BE2C (cell line): ENCODE results near the gene NACAD.

Experiments used
- DNase-seq: peaks from one replicate; pipeline ENCODE4 v3.0.0-alpha.2; 2020
- H3K27me3 ChIP-seq: fragments of 250-450 bp; sonication (Bioruptor Pico); 2 replicates; pipeline ENCODE4 v1.5.1; 2020; ENCODE audit warnings: mild to moderate bottlenecking
- H3K36me3 ChIP-seq: fragments of 250-450 bp; sonication (Bioruptor Pico); 2 replicates; pipeline ENCODE4 v1.5.1; 2020; ENCODE audit warnings: mild to moderate bottlenecking
- H3K4me1 ChIP-seq: fragments of 250-450 bp; sonication (Bioruptor Pico); 2 replicates; pipeline ENCODE4 v1.5.1; 2020
- H3K4me3 ChIP-seq: 2 replicates; pipeline ENCODE4 v1.5.1; 2011; ENCODE audit warnings: low read depth, low read length
- H3K9me3 ChIP-seq: fragments of 250-450 bp; sonication (Bioruptor Pico); 2 replicates; pipeline ENCODE4 v1.5.1; 2020
- TF ChIP-seq, protein P1 (sequence below): IDR thresholded peaks from 2 replicates; pipeline ENCODE4 v1.5.1; 2012; ENCODE audit warnings: mild to moderate bottlenecking, low read depth, low read length

NACAD gene

DNA sequence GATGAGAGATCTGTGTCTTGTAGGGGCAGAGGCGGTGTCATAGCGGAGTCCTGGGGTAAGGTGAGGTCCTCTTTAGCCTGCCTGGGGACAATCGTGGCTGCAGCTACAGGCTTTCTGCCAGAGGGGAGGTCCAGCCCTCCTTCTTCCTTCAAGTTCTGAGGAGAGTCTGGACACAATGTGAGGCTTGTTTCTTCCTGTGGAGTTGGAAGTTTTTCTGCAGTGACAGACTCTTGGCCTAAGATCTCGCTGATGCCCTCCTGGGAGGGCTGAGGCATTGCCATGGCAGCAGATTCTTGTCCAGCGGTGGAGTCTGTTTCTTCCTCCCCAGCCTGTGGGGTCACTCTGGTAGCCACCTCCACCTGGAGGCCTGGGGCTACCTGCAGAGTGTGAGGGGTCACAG is 4.4 kb downstream of the NACAD start:
- Histone ChIP-seq H3K4me1 (0 out of 2 replicates have a peak, but pooled peaks cover 2% of the 10 kb centered on the region), H3K4me3 (no peak overlapping the region), H3K36me3 (no peaks in the 10 kb centered on the region), H3K9me3 (no peaks in the 10 kb centered on the region), H3K27me3 (no peaks in the 10 kb centered on the region)
- no peak for DNase-seq
- TF ChIP-seq, protein P1, sequence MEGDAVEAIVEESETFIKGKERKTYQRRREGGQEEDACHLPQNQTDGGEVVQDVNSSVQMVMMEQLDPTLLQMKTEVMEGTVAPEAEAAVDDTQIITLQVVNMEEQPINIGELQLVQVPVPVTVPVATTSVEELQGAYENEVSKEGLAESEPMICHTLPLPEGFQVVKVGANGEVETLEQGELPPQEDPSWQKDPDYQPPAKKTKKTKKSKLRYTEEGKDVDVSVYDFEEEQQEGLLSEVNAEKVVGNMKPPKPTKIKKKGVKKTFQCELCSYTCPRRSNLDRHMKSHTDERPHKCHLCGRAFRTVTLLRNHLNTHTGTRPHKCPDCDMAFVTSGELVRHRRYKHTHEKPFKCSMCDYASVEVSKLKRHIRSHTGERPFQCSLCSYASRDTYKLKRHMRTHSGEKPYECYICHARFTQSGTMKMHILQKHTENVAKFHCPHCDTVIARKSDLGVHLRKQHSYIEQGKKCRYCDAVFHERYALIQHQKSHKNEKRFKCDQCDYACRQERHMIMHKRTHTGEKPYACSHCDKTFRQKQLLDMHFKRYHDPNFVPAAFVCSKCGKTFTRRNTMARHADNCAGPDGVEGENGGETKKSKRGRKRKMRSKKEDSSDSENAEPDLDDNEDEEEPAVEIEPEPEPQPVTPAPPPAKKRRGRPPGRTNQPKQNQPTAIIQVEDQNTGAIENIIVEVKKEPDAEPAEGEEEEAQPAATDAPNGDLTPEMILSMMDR: no peak

DNA sequence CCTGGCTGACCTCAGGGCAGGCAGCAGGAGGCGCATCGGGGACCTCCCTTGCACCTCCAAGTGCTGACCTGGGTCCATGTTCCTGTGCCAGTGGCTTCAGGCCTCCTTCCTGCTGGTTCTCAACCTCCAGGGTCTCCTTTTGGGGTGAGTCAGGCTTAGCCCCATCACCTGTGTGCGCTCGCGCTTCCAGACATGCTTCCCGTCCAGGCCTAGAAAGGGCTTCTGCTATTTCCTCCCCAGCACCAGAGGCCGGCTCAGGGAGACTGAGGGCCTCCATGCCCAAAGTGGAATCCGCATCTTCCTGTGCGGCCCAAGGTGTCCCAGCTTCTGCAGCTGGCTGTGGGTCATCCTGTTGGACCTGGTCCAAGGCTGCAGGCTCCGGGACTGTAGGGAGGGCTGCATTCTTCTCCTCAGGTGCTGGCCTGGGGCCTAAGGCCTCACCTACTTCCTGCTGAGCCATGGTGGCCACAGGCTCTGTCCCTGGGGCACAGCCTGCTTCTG is 5.9 kb downstream of the NACAD start:
- H3K36me3 ChIP-seq: no peaks in the 10 kb centered on the region
- no peaks in the 10 kb centered on the region for H3K27me3 ChIP-seq
- DNase-seq: no peak
- H3K9me3 ChIP-seq: no peaks in the 10 kb centered on the region
- no peaks in the 10 kb centered on the region for H3K4me1 ChIP-seq
- TF ChIP-seq, protein P1: no peak
- no peak overlapping the region for H3K4me3 ChIP-seq

DNA sequence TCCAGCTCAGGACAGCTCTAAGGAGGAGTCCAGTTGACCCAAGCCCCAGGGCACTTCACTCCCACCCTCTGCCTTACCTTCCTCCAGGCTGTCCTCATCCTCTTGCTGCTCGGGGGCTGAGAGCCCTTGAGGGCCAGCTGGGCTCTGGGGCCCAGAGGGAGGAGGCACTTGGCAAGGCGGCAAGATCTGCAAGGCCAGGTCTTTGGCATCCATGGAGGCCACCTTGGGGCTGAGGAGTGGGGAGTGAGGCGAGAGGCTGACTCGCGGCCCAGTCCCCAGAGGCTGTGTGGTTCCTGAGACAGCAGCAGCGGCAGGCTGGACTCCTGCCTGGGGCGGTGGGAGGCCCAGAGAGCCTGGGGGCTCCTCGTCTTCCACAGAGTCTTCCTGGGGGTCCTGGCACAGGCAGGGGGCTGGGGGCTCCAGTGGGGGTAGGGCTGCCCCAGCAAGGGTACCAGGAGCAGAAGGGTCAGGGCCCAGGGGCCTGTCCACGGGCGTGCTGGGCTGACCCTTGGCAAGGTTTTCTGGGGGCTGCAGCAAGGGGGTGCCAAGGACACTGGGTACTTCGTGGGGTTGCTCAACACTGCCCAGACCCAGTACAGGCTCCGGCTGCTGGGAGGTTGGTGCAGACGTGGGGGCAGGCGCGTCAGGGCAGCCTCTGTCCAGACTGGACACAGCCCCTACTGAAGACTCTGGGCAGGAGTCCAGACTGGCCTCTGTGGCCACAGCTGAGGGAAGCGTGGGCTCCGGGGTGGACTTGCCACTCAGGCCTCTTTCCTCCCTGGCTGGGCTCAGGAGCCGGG is 6.5 kb downstream of the NACAD start:
- Histone ChIP-seq H3K27me3 (no peaks in the 10 kb centered on the region), H3K9me3 (no peaks in the 10 kb centered on the region), H3K4me3 (no peak overlapping the region), H3K4me1 (no peaks in the 10 kb centered on the region), H3K36me3 (no peaks in the 10 kb centered on the region)
- TF ChIP-seq, protein P1: no peak
- DNase-seq: no peak

DNA sequence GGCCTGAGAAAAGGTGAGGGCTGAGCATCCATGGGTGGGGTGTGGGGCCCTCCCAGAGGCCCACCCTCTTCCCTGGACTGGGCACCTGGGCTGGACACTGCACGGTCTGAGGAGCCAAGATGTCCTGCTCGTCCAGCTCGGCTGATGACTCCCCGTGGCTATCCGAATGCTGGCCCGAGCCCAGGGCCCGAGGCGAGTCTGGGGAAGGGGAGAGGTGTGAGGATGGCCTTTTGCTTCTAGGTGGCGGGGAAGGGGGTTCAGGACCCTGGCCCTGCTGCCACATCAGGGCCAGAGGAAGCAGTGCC is 7.1 kb downstream of the NACAD start:
- Histone ChIP-seq H3K36me3 (no peaks in the 10 kb centered on the region), H3K9me3 (no peaks in the 10 kb centered on the region), H3K4me1 (no peaks in the 10 kb centered on the region), H3K4me3 (no peak overlapping the region), H3K27me3 (no peaks in the 10 kb centered on the region)
- no peak for DNase-seq
- TF ChIP-seq, protein P1: no peak

DNA sequence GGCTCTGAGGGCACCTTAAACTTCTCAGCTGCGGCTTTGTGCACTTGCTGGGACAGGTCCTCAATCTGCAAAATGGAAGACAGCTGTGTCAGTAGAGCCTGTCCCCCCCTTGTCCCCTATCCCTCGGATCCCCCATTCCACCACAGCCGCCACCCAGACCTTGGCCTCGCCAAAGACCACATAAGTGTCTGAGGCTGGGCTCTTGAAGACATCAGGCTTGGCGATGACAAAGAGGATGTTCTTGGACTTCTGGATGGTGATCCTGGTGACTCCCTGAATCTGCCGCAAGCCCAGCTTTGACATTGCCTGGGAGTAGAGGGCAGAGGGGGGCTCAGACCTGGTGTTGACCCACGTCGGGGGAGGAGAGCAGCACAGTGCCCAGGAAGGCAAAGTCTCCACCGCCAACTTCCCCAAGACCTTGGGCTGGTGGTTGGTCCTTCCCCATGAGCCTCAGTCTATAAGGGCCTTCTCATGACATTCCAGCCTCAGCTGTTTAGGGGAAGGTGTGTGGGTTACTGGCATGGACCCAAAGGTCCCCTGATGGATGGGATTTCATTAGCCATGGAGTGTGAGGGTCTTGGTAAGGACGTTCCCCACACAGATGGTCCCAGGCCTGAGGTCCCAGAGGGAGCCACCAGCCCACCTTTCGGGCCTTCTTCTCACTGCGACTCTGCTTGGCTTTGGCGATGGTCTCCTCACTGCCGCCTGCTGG is 7.7 kb downstream of the NACAD start:
- Histone ChIP-seq H3K9me3 (no peaks in the 10 kb centered on the region), H3K36me3 (peaks cover 3% of the 10 kb centered on the region; the same call in 1 of the 2 replicates), H3K4me1 (no peaks in the 10 kb centered on the region), H3K27me3 (no peaks in the 10 kb centered on the region), H3K4me3 (no peak overlapping the region)
- DNase-seq: no peak
- TF ChIP-seq, protein P1: no peak
